PC-3 (cell line): ENCODE data around the gene CCDC141. TPM values are rescaled to one million over a fixed set of nuclear protein-coding genes. Genes with fewer than 3 reads are reported as not detected.
A peak's percentile ranks its signal among the peaks of the same experiment; 100 is the strongest.

Source experiments
- ATAC-seq: fragments of 200-7000 bp; cut with Tn5 transposase; 2 replicates; pipeline ENCODE4 v1.9.1; 2020; ENCODE audit warnings: mild to moderate bottlenecking, moderate library complexity
- BruUV-seq: library from RNA; stranded (reverse); fragments of 400-500 nt; replicated peaks from 2 replicates; lab custom pipeline; 2021; lab: Mats Ljungman, UMichigan
- CTCF ChIA-PET: fragments of 300-600 bp; sonication (Branson Sonifier 250); formaldehyde crosslinking; loops from one replicate; lab custom pipeline; 2022; ENCODE audit warnings: antibody characterized with exemption; lab: Charles Lee
- POLR2A ChIA-PET: fragments of 300-600 bp; sonication (Branson Sonifier 250); formaldehyde crosslinking; loops from one replicate; lab custom pipeline; 2022; ENCODE audit warnings: antibody characterized with exemption; ENCODE audit not compliant: unreplicated experiment; lab: Charles Lee
- DNase-seq: peaks from one replicate; pipeline ENCODE4 v3.0.0-alpha.2; 2015
- H2AFZ ChIP-seq: fragments of 300-600 bp; sonication (generic); 2 replicates; pipeline ENCODE4 v1.6.0; 2016; ENCODE audit warnings: antibody characterized with exemption, low read length
- H3F3A ChIP-seq: fragments of 300-600 bp; sonication (generic); one replicate; pipeline ENCODE4 v1.6.0; 2017; ENCODE audit warnings: antibody characterized with exemption, low read length, control low read depth, mild to moderate bottlenecking; ENCODE audit not compliant: unreplicated experiment
- H3K27ac ChIP-seq: fragments of 300-600 bp; sonication (generic); 2 replicates; pipeline ENCODE4 v1.5.1; 2016; ENCODE audit warnings: mild to moderate bottlenecking, low read length
- H3K27me3 ChIP-seq: fragments of 300-600 bp; sonication (generic); 2 replicates; pipeline ENCODE4 v1.6.1; 2016; ENCODE audit warnings: low read length, mixed read lengths
- H3K36me3 ChIP-seq: fragments of 300-600 bp; sonication (generic); 2 replicates; pipeline ENCODE4 v1.6.1; 2016; ENCODE audit warnings: low read depth, mixed run types, low read length, mixed read lengths
- H3K4me1 ChIP-seq: fragments of 300-600 bp; sonication (generic); 2 replicates; pipeline ENCODE4 v1.5.1; 2016; ENCODE audit warnings: low read length; ENCODE audit not compliant: insufficient read depth
- H3K4me2 ChIP-seq: fragments of 300-600 bp; sonication (generic); 2 replicates; pipeline ENCODE4 v1.6.0; 2016; ENCODE audit warnings: low read length
- H3K4me3 ChIP-seq: fragments of 300-600 bp; sonication (generic); 2 replicates; pipeline ENCODE4 v1.5.1; 2016; ENCODE audit warnings: mild to moderate bottlenecking, low read length, mixed read lengths
- H3K79me2 ChIP-seq: fragments of 300-600 bp; sonication (generic); 2 replicates; pipeline ENCODE4 v1.6.1; 2017; ENCODE audit warnings: low read length, mixed read lengths
- H3K9ac ChIP-seq: fragments of 300-600 bp; sonication (generic); 2 replicates; pipeline ENCODE4 v1.6.0; 2016; ENCODE audit warnings: mild to moderate bottlenecking, low read length
- H3K9me2 ChIP-seq: fragments of 300-600 bp; sonication (generic); replicated peaks from 2 replicates; pipeline ENCODE4 v1.6.1; 2016; ENCODE audit warnings: mixed run types, low read length, mixed read lengths
- H3K9me3 ChIP-seq: fragments of 300-600 bp; sonication (generic); 2 replicates; pipeline ENCODE4 v1.6.1; 2016; ENCODE audit warnings: low read length, mixed read lengths
- H4K20me1 ChIP-seq: fragments of 300-600 bp; sonication (generic); 2 replicates; pipeline ENCODE4 v1.6.1; 2016; ENCODE audit warnings: low read length, mixed read lengths
- EZH2 ChIP-seq: fragments of 300-600 bp; sonication (generic); IDR thresholded peaks from one replicate; pipeline ENCODE4 v1.6.1; 2017; ENCODE audit warnings: antibody characterized with exemption, mild to moderate bottlenecking, low read length; ENCODE audit not compliant: unreplicated experiment
- EZH2phosphoT487 ChIP-seq: fragments of 300-600 bp; sonication (generic); IDR thresholded peaks from 2 replicates; pipeline ENCODE4 v1.6.1; 2018; ENCODE audit warnings: mild to moderate bottlenecking, antibody characterized with exemption, low read length, borderline replicate concordance
- intact Hi-C: fragments of 100-400 bp; cut with micrococcal nuclease; formaldehyde crosslinking; loops from 2 replicates; pipeline ENCODE4 v1.9.0; 2023
- total RNA-seq: library from RNA; depleted of rRNA; stranded (reverse); fragments of >200 nt; gene quantifications from 2 replicates; pipeline ENCODE4 v1.2.3, GENCODE V29; 2014
- TF ChIP-seq, protein P1 (sequence below): fragments of 300-600 bp; sonication (generic); conservative IDR thresholded peaks from 2 replicates; pipeline ENCODE4 v1.5.1; 2017; ENCODE audit warnings: antibody characterized with exemption, low read depth, mild to moderate bottlenecking, low read length

The CCDC141 gene
- total RNA-seq, 1 experiment from 2014 or later: 1.1 TPM

DNA sequence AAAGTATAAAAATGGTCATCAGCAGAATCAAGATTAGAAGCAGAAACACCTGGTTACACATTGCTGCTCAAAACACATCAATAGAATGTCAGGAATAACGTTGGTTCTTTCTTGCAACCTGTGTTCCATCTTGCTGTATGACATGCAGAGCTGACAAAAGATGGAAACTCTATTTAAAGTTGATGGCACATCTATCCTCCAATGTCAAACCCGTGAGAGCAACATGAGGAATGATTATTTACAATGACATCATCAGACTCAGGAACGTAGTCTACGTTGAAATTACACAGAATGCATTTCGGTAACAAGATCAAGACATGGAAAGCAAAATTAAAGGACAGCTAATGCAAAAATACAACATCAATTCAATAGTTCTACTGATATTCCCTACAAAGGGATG is 216.6 kb downstream of the CCDC141 start:
- Histone ChIP-seq H3K36me3 (no peaks in the 10 kb centered on the region), H3K4me2 (no peak overlapping the region), H2AFZ (no peak overlapping the region), H4K20me1 (no peaks in the 10 kb centered on the region), H3K27me3 (no peaks in the 10 kb centered on the region), H3K79me2 (no peaks in the 10 kb centered on the region), H3K9ac (no peak overlapping the region), H3F3A (no peaks in the 10 kb centered on the region), H3K4me1 (peaks cover 21% of the 10 kb centered on the region), H3K27ac (no peak overlapping the region), H3K9me3 (no peaks in the 10 kb centered on the region), H3K9me2 (no peaks in the 10 kb centered on the region), H3K4me3 (no peak overlapping the region)
- DNase-seq: no peak
- BruUV-seq: no TSS peak
- ChIA-PET CTCF (no interaction called here), POLR2A (no interaction called here)
- intact Hi-C loops: no loop called here
- no peak for TF ChIP-seq EZH2phosphoT487
- no peak for TF ChIP-seq EZH2
- TF ChIP-seq, protein P1, sequence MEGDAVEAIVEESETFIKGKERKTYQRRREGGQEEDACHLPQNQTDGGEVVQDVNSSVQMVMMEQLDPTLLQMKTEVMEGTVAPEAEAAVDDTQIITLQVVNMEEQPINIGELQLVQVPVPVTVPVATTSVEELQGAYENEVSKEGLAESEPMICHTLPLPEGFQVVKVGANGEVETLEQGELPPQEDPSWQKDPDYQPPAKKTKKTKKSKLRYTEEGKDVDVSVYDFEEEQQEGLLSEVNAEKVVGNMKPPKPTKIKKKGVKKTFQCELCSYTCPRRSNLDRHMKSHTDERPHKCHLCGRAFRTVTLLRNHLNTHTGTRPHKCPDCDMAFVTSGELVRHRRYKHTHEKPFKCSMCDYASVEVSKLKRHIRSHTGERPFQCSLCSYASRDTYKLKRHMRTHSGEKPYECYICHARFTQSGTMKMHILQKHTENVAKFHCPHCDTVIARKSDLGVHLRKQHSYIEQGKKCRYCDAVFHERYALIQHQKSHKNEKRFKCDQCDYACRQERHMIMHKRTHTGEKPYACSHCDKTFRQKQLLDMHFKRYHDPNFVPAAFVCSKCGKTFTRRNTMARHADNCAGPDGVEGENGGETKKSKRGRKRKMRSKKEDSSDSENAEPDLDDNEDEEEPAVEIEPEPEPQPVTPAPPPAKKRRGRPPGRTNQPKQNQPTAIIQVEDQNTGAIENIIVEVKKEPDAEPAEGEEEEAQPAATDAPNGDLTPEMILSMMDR: no peak
- no peak for ATAC-seq

DNA sequence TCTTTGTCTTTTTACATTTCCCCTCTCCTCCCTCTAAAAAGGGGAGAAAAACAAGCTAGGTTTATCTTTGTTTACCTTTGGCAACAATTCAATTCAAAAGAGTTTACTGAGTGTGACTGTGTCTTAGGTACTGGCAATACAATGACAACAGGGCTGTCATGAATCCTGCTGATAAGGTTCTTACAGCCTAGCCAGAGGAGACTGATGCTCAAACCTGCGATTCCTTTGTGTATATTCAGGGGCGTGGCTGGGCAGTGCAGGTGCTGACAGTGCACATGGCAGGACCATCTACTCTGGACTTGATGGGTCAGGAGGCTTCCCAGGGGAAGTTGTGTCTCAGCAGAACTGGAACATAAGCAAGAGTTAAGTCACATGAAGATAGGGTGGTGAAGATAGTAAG is 219.5 kb downstream of the CCDC141 start:
- Histone ChIP-seq H3K36me3 (no peaks in the 10 kb centered on the region), H4K20me1 (no peaks in the 10 kb centered on the region), H3F3A (no peaks in the 10 kb centered on the region), H3K4me2 (peak overlapping the region; percentile 66), H3K79me2 (no peaks in the 10 kb centered on the region), H3K9ac (peak overlapping the region; percentile 17; the same call in 1 of the 2 replicates), H3K27ac (peak overlapping the region; percentile 68), H3K4me3 (no peak overlapping the region; the same call in 1 of the 2 replicates), H3K27me3 (no peaks in the 10 kb centered on the region), H3K9me2 (no peaks in the 10 kb centered on the region), H3K4me1 (peaks cover 23% of the 10 kb centered on the region), H3K9me3 (no peaks in the 10 kb centered on the region), H2AFZ (peak overlapping the region; percentile 45)
- TF ChIP-seq EZH2phosphoT487: no peak
- TF ChIP-seq EZH2: no peak
- peak; percentile 77 for ATAC-seq
- CTCF ChIA-PET: no interaction called here
- intact Hi-C loops: loop anchor here (2.0 kb wide), 2 partner anchors 40 to 60 kb away; no protein-coding TSS in a partner anchor
- POLR2A ChIA-PET: no interaction called here
- no TSS peak for BruUV-seq
- peak; percentile 49 for DNase-seq

DNA sequence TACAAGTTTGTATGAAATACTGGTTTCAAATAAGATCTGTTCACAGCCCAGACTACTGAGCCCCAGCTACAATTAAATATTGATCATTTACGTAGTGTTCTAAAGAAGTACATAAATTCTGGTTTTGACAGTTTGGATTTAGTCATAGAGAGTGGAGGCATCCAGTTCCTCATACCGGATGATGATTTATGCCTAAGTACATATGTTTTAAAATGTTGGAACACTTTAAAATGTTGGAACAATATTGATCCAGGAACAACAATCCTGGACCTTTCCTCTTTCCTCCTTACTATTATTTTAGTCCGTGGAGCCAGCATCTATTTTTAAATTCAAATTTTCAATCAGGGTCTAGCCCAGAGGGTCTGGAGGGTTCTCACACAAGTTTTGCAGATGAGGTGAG is 220.0 kb downstream of the CCDC141 start:
- Histone ChIP-seq H3K36me3 (no peaks in the 10 kb centered on the region), H3K27me3 (no peaks in the 10 kb centered on the region), H3K27ac (peak overlapping the region; percentile 68), H3F3A (no peaks in the 10 kb centered on the region), H3K9ac (peak overlapping the region; percentile 17; the same call in 1 of the 2 replicates), H3K9me2 (no peaks in the 10 kb centered on the region), H3K9me3 (no peaks in the 10 kb centered on the region), H2AFZ (peak overlapping the region; percentile 45), H3K4me2 (peak overlapping the region; percentile 66), H3K4me1 (peaks cover 28% of the 10 kb centered on the region), H3K79me2 (no peaks in the 10 kb centered on the region), H4K20me1 (no peaks in the 10 kb centered on the region), H3K4me3 (no peak overlapping the region; the same call in 1 of the 2 replicates)
- intact Hi-C loops: loop anchor here (2.0 kb wide), 2 partner anchors 41 to 61 kb away; no protein-coding TSS in a partner anchor
- peak; percentile 68 for DNase-seq
- TF ChIP-seq, protein P1: no peak
- TF ChIP-seq EZH2phosphoT487 (no peak), EZH2 (no peak)
- no TSS peak for BruUV-seq
- POLR2A ChIA-PET: no interaction called here
- ATAC-seq: peak; percentile 76
- CTCF ChIA-PET: no interaction called here
